Ovary (tissue), 9 donors: ENCODE measurements around the gene METTL21A. TPM values are rescaled to one million over a fixed set of nuclear protein-coding genes. Genes with fewer than 3 reads are reported as not detected.
"Not testable (repeated sequence)": the region's sequence is repeated elsewhere in the genome, so short reads cannot be mapped to it uniquely, and the experiment has no call there.

Experiments used
- DNase-seq, 5 donors: peaks; one replicate each; pipeline ENCODE4 v3.0.0-alpha.2; 2019 to 2020
- H3K27ac ChIP-seq, 2 donors: fragments of 200-600 bp; one replicate each; pipeline versions ENCODE4 v1.5.1 to v1.8.0; 2019 to 2022
- H3K27me3 ChIP-seq: fragments of 200-600 bp; one replicate; pipeline ENCODE4 v1.8.0; 2022
- H3K36me3 ChIP-seq: fragments of 200-600 bp; sonication (generic); one replicate; pipeline ENCODE4 v1.5.1; 2019
- H3K4me1 ChIP-seq: one replicate; pipeline ENCODE4 v1.8.1; 2013; ENCODE audit warnings: mild to moderate bottlenecking, moderate library complexity; ENCODE audit not compliant: insufficient read depth
- H3K4me3 ChIP-seq: fragments of 200-600 bp; sonication (generic); one replicate; pipeline ENCODE4 v1.5.1; 2017
- H3K9me3 ChIP-seq, 2 donors: fragments of 200-600 bp in 1 of 2; sonication (generic) in 1 of 2; one replicate each; pipeline versions ENCODE4 v1.5.1 to v1.8.1; 2013 to 2019; ENCODE audit warnings: mild to moderate bottlenecking in 1 of 2, moderate library complexity in 1 of 2
- EP300 ChIP-seq: sonication (generic); formaldehyde crosslinking; IDR thresholded peaks from one replicate; pipeline ENCODE4 v1.6.1; 2017; ENCODE audit warnings: antibody characterized with exemption
- POLR2A ChIP-seq: fragments of 450-650 bp; IDR thresholded peaks from one replicate; pipeline ENCODE4 v1.6.1; 2017; ENCODE audit warnings: antibody characterized with exemption, mild to moderate bottlenecking, moderate library complexity
- WGBS, 3 donors: extraction: QIAGEN DNeasy Blood & Tissue Kit in 1 of 3; methylation state at CpG; one replicate each; pipeline versions ENCODE4 v1.1.5 to v1.1.7; 2013 to 2017; 5-methylcytosine and 5-hydroxymethylcytosine counted together
- intact Hi-C, 4 donors: fragments of 100-400 bp; cut with DNase I; formaldehyde crosslinking; loops; one replicate each; pipeline versions ENCODE4 v1.11.0 to v1.15.1; 2022 to 2023
- polyA plus RNA-seq, 2 donors: library from polyadenylated mRNA; stranded (reverse); fragments of 200-250 nt in 1 of 2; fragments of 350-450 nt in 1 of 2; fragmentation: Illumina TruSeq in 1 of 2; extraction: RNeasy Lipid Tissue Mini Kit (QIAGEN cat#74804) in 1 of 2; gene quantifications; one replicate each; pipeline ENCODE4 v1.2.3, GENCODE V29; 2013 to 2014
- total RNA-seq, 7 donors: library from RNA; depleted of rRNA in 2 of 7; stranded (reverse); fragments of >200 nt in 2 of 7; fragmentation: NEBNext Ultra II Directional in 3 of 7; extraction: Animal tissue kit (Norgen Biotek cat#: 25700) in 3 of 7; gene quantifications; one replicate each; pipeline versions ENCODE4 v1.1.0 to v1.2.4, GENCODE V29; 2016 to 2023
- TF ChIP-seq, protein P1 (sequence below), 3 donors: fragments of 450-650 bp in 2 of 3; fragments of 200-600 bp in 1 of 3; IDR thresholded peaks; one replicate each; pipeline versions ENCODE4 v1.5.1 to v1.8.0; 2016 to 2022; ENCODE audit warnings: antibody characterized with exemption in 3 of 3, mild to moderate bottlenecking in 1 of 3
- donor health status: DM: no; HTN: no; CAD: no; lungs with moderate emphysema.
- donor health status: DM: no; HTN: no; CAD: no.
- donor health status: Bipolar disorder and iron deficiency.
- donor health status: DM: yes; HTN: yes; CAD: no.
- donor health status: DM: no; HTN: no; CAD: no.
- donor health status: DM: yes; HTN: yes; CAD: no.

The METTL21A gene
- total and polyA plus RNA-seq, 9 donors, result 8.3 to 32.9 (median 11.2) TPM

DNA sequence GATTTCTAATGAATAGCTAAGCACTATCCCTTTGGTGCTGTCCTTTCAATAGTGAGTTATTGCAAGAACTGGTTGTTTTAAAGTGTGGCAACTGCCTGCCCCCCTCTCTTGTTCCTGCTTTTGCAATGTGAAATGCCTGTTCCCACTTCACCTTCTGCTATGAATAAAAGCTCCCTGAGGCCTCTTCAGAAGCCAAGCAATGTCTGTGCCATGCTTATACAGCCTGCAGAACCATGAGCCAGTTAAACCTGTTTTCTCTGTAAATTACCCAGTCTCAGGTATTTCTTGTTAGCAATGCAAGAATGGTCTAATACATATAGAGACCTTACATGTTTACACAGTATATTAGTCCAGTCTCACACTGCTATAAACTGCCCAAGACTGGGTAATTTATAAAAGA is 15.0 kb upstream of the METTL21A start:
- intact Hi-C loops, result no loop called here
- no peak overlapping the region for H3K4me3 ChIP-seq

DNA sequence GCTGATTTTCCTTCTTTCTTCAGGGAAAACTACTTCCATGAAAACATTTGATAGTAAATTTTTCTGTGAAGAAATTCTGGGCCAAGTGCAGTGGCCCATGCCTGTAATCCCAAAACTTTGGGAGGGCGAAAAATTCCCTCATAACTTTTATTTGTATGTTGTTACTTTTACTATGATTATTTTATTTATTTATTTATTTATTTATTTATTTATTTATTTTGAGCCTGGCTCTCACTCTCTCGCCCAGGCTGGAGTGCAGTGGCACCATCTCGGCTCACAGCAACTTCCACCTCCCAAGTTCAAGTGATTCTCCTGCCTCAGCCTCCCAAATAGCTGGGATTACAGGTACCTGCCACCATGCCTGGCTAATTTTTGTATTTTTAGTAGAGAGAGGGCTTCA is 14.1 kb upstream of the METTL21A start:
- H3K27ac ChIP-seq, DNase-seq, intact Hi-C loops, H3K27me3 ChIP-seq, H3K4me3 ChIP-seq, H3K4me1 ChIP-seq, H3K36me3 ChIP-seq, H3K9me3 ChIP-seq: not testable (repeated sequence)
- 94 to 98% (median 95%) methylated on average over 3 of the region's 3 CpGs for WGBS, 3 donors

More for the DNA sequence above, 15.0 kb upstream of the METTL21A start:
- Histone ChIP-seq H3K9me3 (no peaks in the 10 kb centered on the region), H3K27me3 (no peaks in the 10 kb centered on the region), H3K4me1 (no peaks in the 10 kb centered on the region), H3K36me3 (no peaks in the 10 kb centered on the region), H3K27ac (no peak overlapping the region)
- no peak for TF ChIP-seq POLR2A
- TF ChIP-seq, protein P1, sequence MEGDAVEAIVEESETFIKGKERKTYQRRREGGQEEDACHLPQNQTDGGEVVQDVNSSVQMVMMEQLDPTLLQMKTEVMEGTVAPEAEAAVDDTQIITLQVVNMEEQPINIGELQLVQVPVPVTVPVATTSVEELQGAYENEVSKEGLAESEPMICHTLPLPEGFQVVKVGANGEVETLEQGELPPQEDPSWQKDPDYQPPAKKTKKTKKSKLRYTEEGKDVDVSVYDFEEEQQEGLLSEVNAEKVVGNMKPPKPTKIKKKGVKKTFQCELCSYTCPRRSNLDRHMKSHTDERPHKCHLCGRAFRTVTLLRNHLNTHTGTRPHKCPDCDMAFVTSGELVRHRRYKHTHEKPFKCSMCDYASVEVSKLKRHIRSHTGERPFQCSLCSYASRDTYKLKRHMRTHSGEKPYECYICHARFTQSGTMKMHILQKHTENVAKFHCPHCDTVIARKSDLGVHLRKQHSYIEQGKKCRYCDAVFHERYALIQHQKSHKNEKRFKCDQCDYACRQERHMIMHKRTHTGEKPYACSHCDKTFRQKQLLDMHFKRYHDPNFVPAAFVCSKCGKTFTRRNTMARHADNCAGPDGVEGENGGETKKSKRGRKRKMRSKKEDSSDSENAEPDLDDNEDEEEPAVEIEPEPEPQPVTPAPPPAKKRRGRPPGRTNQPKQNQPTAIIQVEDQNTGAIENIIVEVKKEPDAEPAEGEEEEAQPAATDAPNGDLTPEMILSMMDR (IDR thresholded peaks at IDR 0.05), result no peak
- TF ChIP-seq EP300, result no peak
- DNase-seq, result no peak

DNA sequence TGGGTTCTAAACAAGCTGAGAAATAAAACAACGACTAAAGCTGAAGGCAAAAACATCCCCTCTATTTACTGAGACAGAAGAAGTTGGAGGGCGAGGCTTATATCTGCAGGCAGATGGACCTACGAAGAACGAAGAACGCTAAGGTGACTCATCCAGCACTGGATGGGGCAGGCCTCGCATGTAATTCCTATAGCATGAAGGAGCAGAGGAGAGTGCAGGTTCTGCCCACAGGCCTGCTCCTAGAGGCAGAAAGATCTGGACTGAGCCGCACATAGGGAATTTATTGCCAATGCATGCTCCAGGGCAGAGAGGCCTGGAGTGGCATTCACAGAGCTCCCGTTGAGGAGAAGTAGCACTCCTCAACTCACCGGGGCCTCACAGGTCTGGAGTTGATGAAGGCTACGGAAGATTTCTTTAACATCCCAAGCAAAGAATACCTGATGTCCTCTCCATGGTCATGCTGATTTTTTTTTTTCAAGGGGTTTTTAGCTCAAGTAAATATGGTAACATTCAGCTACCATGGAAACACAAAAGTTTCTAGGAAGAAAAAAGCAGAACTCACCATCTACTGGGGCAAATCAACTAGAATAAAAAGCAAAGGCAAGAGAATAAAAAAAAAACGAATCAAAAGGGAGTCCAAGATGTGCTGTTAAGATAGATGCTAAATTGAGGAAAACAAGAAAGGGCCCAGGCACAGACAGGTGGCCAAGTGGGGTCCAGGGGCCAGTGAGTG is 10.4 kb upstream of the METTL21A start:
- DNase-seq, result no peak
- Histone ChIP-seq H3K27ac (no peak overlapping the region), H3K9me3 (no peaks in the 10 kb centered on the region), H3K4me1 (no peaks in the 10 kb centered on the region), H3K27me3 (no peaks in the 10 kb centered on the region), H3K4me3 (no peak overlapping the region), H3K36me3 (no peaks in the 10 kb centered on the region)
- intact Hi-C loops, result no loop called here
- TF ChIP-seq EP300 (no peak), POLR2A (no peak)
- TF ChIP-seq, protein P1 (IDR thresholded peaks at IDR 0.05), result no peak
- 84 to 87% (median 85%) methylated on average over 11 of the region's 11 CpGs for WGBS, 3 donors

DNA sequence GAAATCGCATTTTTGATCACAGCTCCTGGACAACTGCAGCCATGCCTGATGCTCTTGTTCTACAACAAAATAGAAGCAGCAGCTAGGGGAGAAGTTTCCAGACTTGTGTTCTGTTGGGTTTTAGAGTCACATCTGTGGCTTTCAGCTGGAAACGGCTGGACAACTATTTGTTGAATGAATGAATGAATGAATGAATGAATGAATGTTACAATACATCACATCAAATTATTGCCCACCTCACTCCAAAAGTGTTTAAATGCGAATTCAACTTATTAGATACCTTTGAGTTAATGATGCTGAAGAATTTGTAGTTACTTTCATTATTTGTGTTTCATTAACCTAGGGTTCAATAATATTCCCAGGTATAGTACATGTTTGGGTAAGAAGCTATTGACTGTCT is 8.5 kb upstream of the METTL21A start:
- no peaks in the 10 kb centered on the region for H3K9me3 ChIP-seq
- no peak overlapping the region for H3K27ac ChIP-seq
- intact Hi-C loops, result no loop called here
- no peak for TF ChIP-seq POLR2A
- TF ChIP-seq, protein P1 (IDR thresholded peaks at IDR 0.05), result no peak
- TF ChIP-seq EP300, result no peak
- no peak for DNase-seq
- WGBS, 3 donors, result 76 to 85% (median 83%) methylated on average over 3 of the region's 3 CpGs
- no peaks in the 10 kb centered on the region for H3K36me3 ChIP-seq
- no peaks in the 10 kb centered on the region for H3K4me1 ChIP-seq
- no peaks in the 10 kb centered on the region for H3K27me3 ChIP-seq
- H3K4me3 ChIP-seq, result no peak overlapping the region
